Sigmoid colon (tissue), 4 donors: ENCODE measurements around the gene INAFM1.

Experiments
- CTCF ChIP-seq, 4 experiments: fragments of 450-650 bp in 3 of 4; fragments of 200-600 bp in 1 of 4; IDR thresholded peaks; one replicate each; pipeline ENCODE4 v1.5.1; 2016 to 2019; ENCODE audit warnings: antibody characterized with exemption in 4 of 4, mild to moderate bottlenecking in 3 of 4, moderate library complexity in 2 of 4
- POLR2A ChIP-seq, 2 donors: fragments of 450-650 bp; IDR thresholded peaks; one replicate each; pipeline ENCODE4 v1.6.1; 2016; ENCODE audit warnings: antibody characterized with exemption in 2 of 2, mild to moderate bottlenecking in 2 of 2, moderate library complexity in 2 of 2
- POLR2AphosphoS5 ChIP-seq, 4 donors: sonication (generic); formaldehyde crosslinking; IDR thresholded peaks; one replicate each; pipeline ENCODE4 v1.6.1; 2017; ENCODE audit warnings: antibody characterized with exemption in 4 of 4

DNA sequence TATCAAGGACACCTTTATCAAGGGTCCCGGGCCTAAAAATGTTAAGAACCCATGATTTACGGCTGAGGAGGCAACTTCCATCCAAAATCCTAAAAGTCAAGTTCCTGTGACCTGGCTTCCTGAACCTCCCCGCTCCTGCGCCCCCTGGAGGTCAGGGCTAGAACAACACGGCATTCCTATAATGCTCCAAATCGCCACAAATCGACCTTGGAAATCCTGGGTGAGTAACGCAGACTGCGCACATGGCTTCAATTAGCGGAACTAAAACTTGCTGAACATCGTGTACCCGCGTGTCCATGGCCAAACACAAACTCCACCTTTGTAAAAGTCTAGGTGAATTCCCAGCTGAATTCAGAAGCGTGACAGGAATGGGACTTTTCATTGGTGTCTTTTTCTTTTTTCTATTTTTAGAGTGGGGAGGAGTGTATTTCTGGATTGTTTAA, 30.6 kb downstream of the INAFM1 start:
- TF ChIP-seq CTCF (IDR thresholded peaks at IDR 0.05) (peak; percentile 76 to 96 (median 84)), POLR2AphosphoS5 (IDR thresholded peaks at IDR 0.05) (peak in 1 of 4 donors; percentile 14), POLR2A (IDR thresholded peaks at IDR 0.05) (no peak)
